HepG2 (cell line): ENCODE data around the gene TSN. TPM values are rescaled to one million over a fixed set of nuclear protein-coding genes. Genes with fewer than 3 reads are reported as not detected.
"Not testable (repeated sequence)": the region's sequence is repeated elsewhere in the genome, so short reads cannot be mapped to it uniquely, and the experiment has no call there.

ENCODE experiments used
- ATAC-seq: fragments of 200-7000 bp; cut with Tn5 transposase; 3 replicates; pipeline ENCODE4 v1.9.1; 2020; ENCODE audit warnings: mild to moderate bottlenecking, moderate library complexity
- BruUV-seq: library from RNA; stranded (reverse); fragments of 400-500 nt; replicated peaks from 2 replicates; lab custom pipeline; 2021; lab: Mats Ljungman, UMichigan
- CTCF ChIA-PET: fragments of 300-600 bp; formaldehyde crosslinking; extraction: SDS; loops from one replicate; lab custom pipeline; 2021; ENCODE audit warnings: low total read pairs, inconsistent platforms, low intra/inter-chr PET ratio; lab: Yijun Ruan, JAX
- POLR2A ChIA-PET: fragments of 350-600 bp; sonication (Branson Sonifier 250); formaldehyde crosslinking; loops from one replicate; lab custom pipeline; 2020; ENCODE audit warnings: antibody characterized with exemption, inconsistent platforms; lab: Yijun Ruan, JAX
- DNase-seq: peaks from one replicate; pipeline ENCODE4 v3.0.0-alpha.2; 2015; ENCODE audit warnings: low spot score
- FAIRE-seq: peaks from 3 replicates; lab custom pipeline; 2011; peaks lifted over from hg19 to GRCh38; lab: Jason Lieb, UNC
- H2AFZ ChIP-seq: one replicate; pipeline ENCODE4 v1.6.1; 2011; ENCODE audit warnings: low read length, inconsistent platforms
- H3K27ac ChIP-seq: fragments of 300-600 bp; 3 replicates; pipeline ENCODE4 v1.8.0; 2011; ENCODE audit warnings: mixed run types, mild to moderate bottlenecking, mixed read lengths, low read length, inconsistent platforms; ENCODE audit not compliant: insufficient read depth; ENCODE audit errors: extremely low read length
- H3K27me3 ChIP-seq, 2 experiments: fragments of 200-600 bp in 1 of 2; 2 replicates in 1 of 2; 3 replicates in 1 of 2; pipeline versions ENCODE4 v1.6.0 to v1.8.0; 2011; ENCODE audit warnings: low read length in 2 of 2, mild to moderate bottlenecking in 2 of 2, moderate library complexity in 2 of 2, inconsistent platforms in 1 of 2; ENCODE audit not compliant: insufficient read depth in 2 of 2, control insufficient read depth in 1 of 2
- H3K36me3 ChIP-seq, 2 experiments: fragments of 200-600 bp in 1 of 2; replicated peaks in 1 of 2; 2 replicates in 1 of 2; 3 replicates in 1 of 2; pipeline versions ENCODE4 v1.5.1 to v1.8.0; 2011; ENCODE audit warnings: low read length in 2 of 2, inconsistent platforms in 1 of 2; ENCODE audit not compliant: insufficient read depth in 2 of 2, control insufficient read depth in 1 of 2
- H3K4me1 ChIP-seq: 2 replicates; pipeline ENCODE4 v1.5.1; 2012; ENCODE audit warnings: low read length, inconsistent platforms; ENCODE audit not compliant: insufficient read depth
- H3K4me2 ChIP-seq: 2 replicates; pipeline ENCODE4 v1.6.0; 2011; ENCODE audit warnings: low read depth, low read length, inconsistent platforms
- H3K4me3 ChIP-seq, 3 experiments: fragments of 200-600 bp in 1 of 3; sonication (generic), shearing (Covaris generic) in 1 of 3; replicated peaks in 1 of 3; 2 replicates each; pipeline ENCODE4 v1.5.1; 2011 to 2016; ENCODE audit warnings: low read length in 3 of 3, inconsistent platforms in 2 of 3, low read depth in 2 of 3, mild to moderate bottlenecking in 2 of 3, control low read depth in 1 of 3, mixed read lengths in 1 of 3; ENCODE audit not compliant: insufficient read depth in 1 of 3
- H3K79me2 ChIP-seq: one replicate; pipeline ENCODE4 v1.6.1; 2011; ENCODE audit warnings: low read length, inconsistent platforms; ENCODE audit not compliant: insufficient read depth
- H3K9ac ChIP-seq: 2 replicates; pipeline ENCODE4 v1.6.0; 2011; ENCODE audit warnings: mild to moderate bottlenecking, low read depth, low read length, inconsistent platforms; ENCODE audit not compliant: insufficient read depth
- H3K9me3 ChIP-seq: 2 replicates; pipeline ENCODE4 v1.5.1; 2012; ENCODE audit warnings: mild to moderate bottlenecking, low read length
- H4K20me1 ChIP-seq: 2 replicates; pipeline ENCODE4 v1.6.0; 2011; ENCODE audit warnings: inconsistent platforms, mild to moderate bottlenecking, low read length, moderate library complexity; ENCODE audit not compliant: insufficient read depth
- BHLHE40 ChIP-seq: IDR thresholded peaks from 2 replicates; pipeline ENCODE4 v1.6.1; 2011; ENCODE audit warnings: low read length, improper control_type of control experiment
- ELF4 ChIP-seq: sonication (generic); formaldehyde crosslinking; IDR thresholded peaks from 2 replicates; pipeline ENCODE4 v1.5.0; 2020; ENCODE audit warnings: missing genetic modification reagents, mild to moderate bottlenecking, moderate library complexity, borderline replicate concordance
- HNF1B ChIP-seq: sonication (generic); formaldehyde crosslinking; IDR thresholded peaks from 2 replicates; pipeline ENCODE4 v1.5.1; 2020; ENCODE audit warnings: mild to moderate bottlenecking, moderate library complexity, missing genetic modification reagents
- HNF4A ChIP-seq: sonication (generic); formaldehyde crosslinking; IDR thresholded peaks from 2 replicates; pipeline ENCODE4 v1.4.0; 2020; ENCODE audit warnings: missing genetic modification reagents
- POLR2AphosphoS5 ChIP-seq: IDR thresholded peaks from 2 replicates; pipeline ENCODE4 v1.6.1; 2012; ENCODE audit warnings: low read depth, low read length
- SPEN ChIP-seq: sonication (generic); formaldehyde crosslinking; IDR thresholded peaks from 2 replicates; pipeline ENCODE4 v1.5.1; 2020; ENCODE audit warnings: low read depth, mild to moderate bottlenecking, missing genetic modification reagents
- YEATS2 ChIP-seq: sonication (generic); formaldehyde crosslinking; IDR thresholded peaks from 2 replicates; pipeline ENCODE4 v1.4.0; 2020; ENCODE audit warnings: missing genetic modification reagents, borderline replicate concordance
- ZKSCAN1 ChIP-seq: fragments of 150-350 bp; IDR thresholded peaks from 2 replicates; pipeline ENCODE4 v1.6.1; 2014; ENCODE audit warnings: low read length
- ZNF281 ChIP-seq: sonication (generic); formaldehyde crosslinking; IDR thresholded peaks from 2 replicates; pipeline ENCODE4 v1.4.0; 2020; ENCODE audit warnings: missing genetic modification reagents, borderline replicate concordance
- ZNF326 ChIP-seq: sonication (generic); formaldehyde crosslinking; IDR thresholded peaks from 2 replicates; pipeline ENCODE4 v1.4.0; 2020; ENCODE audit warnings: missing genetic modification reagents, borderline replicate concordance
- ZNF512 ChIP-seq: sonication (generic); formaldehyde crosslinking; IDR thresholded peaks from 2 replicates; pipeline ENCODE4 v1.4.0; 2020; ENCODE audit warnings: mild to moderate bottlenecking, missing genetic modification reagents
- ZNF768 ChIP-seq: sonication (generic); formaldehyde crosslinking; IDR thresholded peaks from 2 replicates; pipeline ENCODE4 v1.4.0; 2020; ENCODE audit warnings: missing genetic modification reagents
- WGBS: methylation state at CpG from one replicate; pipeline ENCODE4 v1.1.6; 2017; ENCODE audit warnings: low lambda C conversion rate; 5-methylcytosine and 5-hydroxymethylcytosine counted together
- in situ Hi-C: cut with HindIII; loops from 2 replicates; pipeline ENCODE4 v1.10.0; 2017; ENCODE audit warnings: low pct_unique_long_range_greater_than_20kb; ENCODE audit not compliant: extremely low pct_ligation_motif_present
- intact Hi-C: fragments of 100-400 bp; cut with micrococcal nuclease; formaldehyde crosslinking; loops from one replicate; pipeline ENCODE4 v1.10.0; 2022; ENCODE audit not compliant: unreplicated experiment
- polyA plus RNA-seq, 8 experiments: library from polyadenylated mRNA; depleted of rRNA in 3 of 8; stranded (reverse) in 7 of 8; unstranded in 1 of 8; fragments of >200 nt; fragmentation: Illumina TruSeq in 4 of 8; extraction: Trizol in 4 of 8; gene quantifications; 2 replicates each; pipeline versions ENCODE4 v1.2.1 to v1.2.3, GENCODE V29; 2011 to 2016; ENCODE audit warnings: low read depth in 4 of 8, missing spikeins in 1 of 8, mixed read lengths in 1 of 8; ENCODE audit not compliant: insufficient read depth in 1 of 8
- total RNA-seq, 5 experiments: library from RNA; depleted of rRNA; stranded (reverse); fragments of >200 nt; fragmentation: Illumina TruSeq; extraction: Trizol; gene quantifications; 2 replicates each; pipeline ENCODE4 v1.2.3, GENCODE V29; 2016; ENCODE audit warnings: low read depth in 1 of 5

TSN gene
- total and polyA plus RNA-seq, 2 of the 13 experiments (the other 11 are each of a cell fraction or from before 2014, with no cell fraction given): 56.4 to 115 TPM

- H3K4me3 ChIP-seq: no peak overlapping the region
- intact Hi-C loops (no loop called here), in situ Hi-C loops (no loop called here)
- H3K4me2 ChIP-seq: no peak overlapping the region
- no peaks in the 10 kb centered on the region for H4K20me1 ChIP-seq
- 12% methylated on average over 4 of the region's 7 CpGs for WGBS
- BruUV-seq: no TSS peak
- H3K79me2 ChIP-seq: no peaks in the 10 kb centered on the region
- ChIA-PET CTCF (no interaction called here), POLR2A (no interaction called here)
- no peaks in the 10 kb centered on the region for H3K9me3 ChIP-seq
- TF ChIP-seq HNF4A (CRISPR knock-in tag): no peak
- TF ChIP-seq SPEN (CRISPR knock-in tag): no peak
- no peak for TF ChIP-seq POLR2AphosphoS5
- no peak for TF ChIP-seq ZNF281 (CRISPR knock-in tag)
- no peak for TF ChIP-seq HNF1B (CRISPR knock-in tag)
- no peak for TF ChIP-seq ZNF768
- no peak for TF ChIP-seq YEATS2 (CRISPR knock-in tag)
- no peak for TF ChIP-seq ZKSCAN1
- no peak for TF ChIP-seq ZNF326 (CRISPR knock-in tag)
- no peak for TF ChIP-seq BHLHE40
- TF ChIP-seq ELF4: no peak
- no peak for TF ChIP-seq ZNF512 (CRISPR knock-in tag)
- H3K27me3 ChIP-seq: peaks cover 0 to 11% of the 10 kb centered on the region in 2 experiments; a peak in 2 of 5 replicates
- no peaks in the 10 kb centered on the region for H3K36me3 ChIP-seq
- ATAC-seq (no peak), DNase-seq (no peak), FAIRE-seq (no peak)
- no peak overlapping the region for H3K9ac ChIP-seq
- no peaks in the 10 kb centered on the region for H3K4me1 ChIP-seq
- H2AFZ ChIP-seq: no peak overlapping the region
- no peak overlapping the region for H3K27ac ChIP-seq
Observed at GRCh38 chr2:121816797-121817196, 61.3 kb downstream of the TSN start.

- intact Hi-C loops, H3K9ac ChIP-seq, H3K4me3 ChIP-seq, ATAC-seq, H3K79me2 ChIP-seq, BruUV-seq, POLR2A ChIA-PET, H3K4me2 ChIP-seq, H3K36me3 ChIP-seq, in situ Hi-C loops, H4K20me1 ChIP-seq, H2AFZ ChIP-seq, CTCF ChIA-PET, FAIRE-seq, DNase-seq, H3K4me1 ChIP-seq, H3K27ac ChIP-seq, H3K9me3 ChIP-seq: not testable (repeated sequence)
- 8% methylated on average over 1 of the region's 1 CpG for WGBS
- H3K27me3 ChIP-seq: peaks cover 0 to 11% of the 10 kb centered on the region in 2 experiments; a peak in 2 of 5 replicates
Observed at GRCh38 chr2:121817304-121817703, 61.9 kb downstream of the TSN start.
